CD4-positive, alpha-beta T cell (primary cell): ENCODE measurements around the gene PTGS1. TPM values are rescaled to one million over a fixed set of nuclear protein-coding genes. Genes with fewer than 3 reads are reported as not detected.

Experiments used
- ATAC-seq: fragments of 200-7000 bp; cut with Tn5 transposase; one replicate; pipeline ENCODE4 v1.10.0; 2022; ENCODE audit warnings: mild to moderate bottlenecking; ENCODE audit not compliant: poor library complexity
- CTCF ChIA-PET: fragments of 350-600 bp; sonication (Branson Sonifier 250); formaldehyde crosslinking; loops from one replicate; lab custom pipeline; 2021; ENCODE audit warnings: antibody characterized with exemption, inconsistent platforms; lab: Charles Lee
- POLR2A ChIA-PET: fragments of 350-600 bp; sonication (Branson Sonifier 250); formaldehyde crosslinking; loops from one replicate; lab custom pipeline; 2021; ENCODE audit warnings: antibody characterized with exemption, inconsistent platforms; lab: Charles Lee
- DNase-seq, 14 experiments: peaks; one replicate each; pipeline ENCODE4 v3.0.0-alpha.2; 2013 to 2020; ENCODE audit warnings: mixed read lengths in 2 of 14
- H3K27ac ChIP-seq, 2 donors: one replicate each; pipeline versions ENCODE4 v1.5.1 to v1.7.0; 2013; ENCODE audit warnings: low read length in 2 of 2, low read depth in 1 of 2, mild to moderate bottlenecking in 1 of 2
- H3K27me3 ChIP-seq, 2 experiments: 1 replicate in 1 of 2; 2 replicates in 1 of 2; pipeline versions ENCODE4 v1.6.1 to v1.7.0; 2013; ENCODE audit warnings: low read length in 2 of 2, control low read depth in 1 of 2, mild to moderate bottlenecking in 1 of 2, moderate library complexity in 1 of 2; ENCODE audit not compliant: insufficient read depth in 2 of 2, control insufficient read depth in 1 of 2
- H3K36me3 ChIP-seq: one replicate; pipeline ENCODE4 v1.6.1; 2013; ENCODE audit warnings: low read length, control low read depth; ENCODE audit not compliant: insufficient read depth
- H3K4me1 ChIP-seq: one replicate; pipeline ENCODE4 v1.6.1; 2013; ENCODE audit warnings: low read length, control low read depth; ENCODE audit not compliant: insufficient read depth
- H3K4me3 ChIP-seq: one replicate; pipeline ENCODE4 v1.5.1; 2013; ENCODE audit warnings: mild to moderate bottlenecking, low read length, moderate library complexity
- H3K9me3 ChIP-seq, 2 experiments: 1 replicate in 1 of 2; 2 replicates in 1 of 2; pipeline versions ENCODE4 v1.6.1 to v1.7.0; 2013; ENCODE audit warnings: low read length in 2 of 2, mild to moderate bottlenecking in 2 of 2, control low read depth in 1 of 2, moderate library complexity in 1 of 2; ENCODE audit not compliant: control insufficient read depth in 1 of 2, insufficient read depth in 1 of 2
- H3K27ac Mint-ChIP-seq: one replicate; pipeline ENCODE4 v1.8.0; 2020; ENCODE audit warnings: mixed read lengths
- H3K27me3 Mint-ChIP-seq: one replicate; pipeline ENCODE4 v1.8.0; 2021; ENCODE audit warnings: mixed read lengths
- H3K36me3 Mint-ChIP-seq: one replicate; pipeline ENCODE4 v1.8.0; 2021; ENCODE audit warnings: low read depth, mixed read lengths
- H3K4me1 Mint-ChIP-seq: one replicate; pipeline ENCODE4 v1.8.0; 2021; ENCODE audit warnings: low read depth, mixed read lengths
- H3K4me3 Mint-ChIP-seq: one replicate; pipeline ENCODE4 v1.8.0; 2020; ENCODE audit warnings: mild to moderate bottlenecking, mixed read lengths
- H3K9me3 Mint-ChIP-seq: one replicate; pipeline ENCODE4 v1.8.0; 2020; ENCODE audit warnings: mixed read lengths
- intact Hi-C, 2 experiments: fragments of 100-400 bp; cut with DNase I in 1 of 2; cut with micrococcal nuclease in 1 of 2; formaldehyde crosslinking; loops; one replicate each; pipeline versions ENCODE4 v1.15.1 to v1.9.0; 2023 to 2025; cut with DNase I, micrococcal nuclease
- total RNA-seq, 174 experiments: library from RNA in 2 of 174; stranded (reverse) in 2 of 174; gene quantifications; one replicate each; pipeline ENCODE4 v1.2.3 and lab custom pipeline; 2021 to 2026
- TF ChIP-seq, protein P1 (sequence below): fragments of 200-600 bp; IDR thresholded peaks from one replicate; pipeline ENCODE4 v1.8.0; 2022; ENCODE audit warnings: antibody characterized with exemption, mild to moderate bottlenecking

PTGS1 gene
- total RNA-seq, 2 experiments from 2014 or later: 0.14 to 0.27 TPM

- CTCF ChIA-PET: no interaction called here
- no peak for ATAC-seq
- Histone ChIP-seq H3K27me3 (peaks cover 11 to 18% of the 10 kb centered on the region in 2 experiments), H3K27ac (no peak overlapping the region), H3K9me3 (peaks cover 0 to 7% of the 10 kb centered on the region in 2 experiments), H3K36me3 (no peaks in the 10 kb centered on the region), H3K4me3 (no peak overlapping the region), H3K4me1 (peaks cover 14% of the 10 kb centered on the region)
- Mint-ChIP-seq H3K9me3 (no peaks in the 10 kb centered on the region), H3K27ac (no peak overlapping the region), H3K4me1 (peaks cover 5% of the 10 kb centered on the region), H3K4me3 (no peak overlapping the region), H3K27me3 (peaks cover 54% of the 10 kb centered on the region), H3K36me3 (no peaks in the 10 kb centered on the region)
- POLR2A ChIA-PET: no interaction called here
- TF ChIP-seq, protein P1, sequence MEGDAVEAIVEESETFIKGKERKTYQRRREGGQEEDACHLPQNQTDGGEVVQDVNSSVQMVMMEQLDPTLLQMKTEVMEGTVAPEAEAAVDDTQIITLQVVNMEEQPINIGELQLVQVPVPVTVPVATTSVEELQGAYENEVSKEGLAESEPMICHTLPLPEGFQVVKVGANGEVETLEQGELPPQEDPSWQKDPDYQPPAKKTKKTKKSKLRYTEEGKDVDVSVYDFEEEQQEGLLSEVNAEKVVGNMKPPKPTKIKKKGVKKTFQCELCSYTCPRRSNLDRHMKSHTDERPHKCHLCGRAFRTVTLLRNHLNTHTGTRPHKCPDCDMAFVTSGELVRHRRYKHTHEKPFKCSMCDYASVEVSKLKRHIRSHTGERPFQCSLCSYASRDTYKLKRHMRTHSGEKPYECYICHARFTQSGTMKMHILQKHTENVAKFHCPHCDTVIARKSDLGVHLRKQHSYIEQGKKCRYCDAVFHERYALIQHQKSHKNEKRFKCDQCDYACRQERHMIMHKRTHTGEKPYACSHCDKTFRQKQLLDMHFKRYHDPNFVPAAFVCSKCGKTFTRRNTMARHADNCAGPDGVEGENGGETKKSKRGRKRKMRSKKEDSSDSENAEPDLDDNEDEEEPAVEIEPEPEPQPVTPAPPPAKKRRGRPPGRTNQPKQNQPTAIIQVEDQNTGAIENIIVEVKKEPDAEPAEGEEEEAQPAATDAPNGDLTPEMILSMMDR: no peak
- intact Hi-C loops: no loop called here
- DNase-seq: no peak
Measured at GRCh38 chr9:122371846-122372245, 1.0 kb downstream of the PTGS1 start.

DNA sequence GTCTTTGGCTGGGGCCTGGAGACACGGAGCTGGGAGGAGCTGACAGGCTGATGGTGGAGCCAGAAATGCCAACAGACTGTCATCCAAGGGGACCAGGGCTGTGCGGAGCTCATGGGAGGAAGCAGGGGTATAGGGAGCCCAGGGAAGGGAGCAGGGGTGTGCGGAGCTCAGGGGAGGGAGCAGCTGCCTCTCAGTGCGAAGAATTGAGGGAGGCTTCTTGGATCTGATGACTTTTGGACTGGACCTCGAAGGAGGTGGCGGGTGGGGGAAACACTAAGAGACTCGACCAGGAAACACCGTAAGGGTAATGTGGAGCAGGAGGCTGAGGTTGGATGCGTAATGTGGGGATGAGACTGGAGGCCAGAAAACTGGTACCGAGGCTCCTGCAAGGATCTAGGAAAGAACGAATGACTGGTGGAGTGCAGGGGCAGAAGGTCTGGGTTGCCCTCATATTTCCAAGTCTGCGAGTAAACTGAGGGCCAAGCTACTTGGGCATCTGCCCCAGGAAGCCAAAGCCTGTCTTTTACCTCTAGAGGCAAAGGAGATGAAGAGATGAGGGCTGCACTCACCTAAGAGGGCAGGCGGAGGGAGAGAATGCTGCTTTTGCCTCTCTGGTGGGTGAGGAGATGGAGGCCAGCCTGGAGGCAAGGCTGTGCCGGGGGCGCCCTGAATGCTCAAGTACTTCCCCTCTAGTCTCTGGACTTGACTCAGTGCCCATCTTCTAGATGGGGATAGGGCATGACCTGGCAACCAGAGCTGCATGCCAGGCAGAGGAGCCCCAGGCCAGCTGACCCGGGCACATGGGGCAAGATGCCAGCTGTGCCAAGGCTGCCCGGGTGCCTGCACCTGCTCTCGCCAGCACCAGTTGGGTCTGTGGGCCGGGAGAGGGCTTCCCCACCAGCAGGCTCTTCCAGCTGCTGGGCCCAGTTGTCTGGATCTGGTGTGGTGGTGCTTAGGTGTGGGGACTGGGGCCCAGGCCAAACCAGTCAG is 2.3 kb downstream of the PTGS1 start:
- intact Hi-C loops: no loop called here
- H3K4me3 Mint-ChIP-seq: no peak overlapping the region
- POLR2A ChIA-PET: no interaction called here

DNA sequence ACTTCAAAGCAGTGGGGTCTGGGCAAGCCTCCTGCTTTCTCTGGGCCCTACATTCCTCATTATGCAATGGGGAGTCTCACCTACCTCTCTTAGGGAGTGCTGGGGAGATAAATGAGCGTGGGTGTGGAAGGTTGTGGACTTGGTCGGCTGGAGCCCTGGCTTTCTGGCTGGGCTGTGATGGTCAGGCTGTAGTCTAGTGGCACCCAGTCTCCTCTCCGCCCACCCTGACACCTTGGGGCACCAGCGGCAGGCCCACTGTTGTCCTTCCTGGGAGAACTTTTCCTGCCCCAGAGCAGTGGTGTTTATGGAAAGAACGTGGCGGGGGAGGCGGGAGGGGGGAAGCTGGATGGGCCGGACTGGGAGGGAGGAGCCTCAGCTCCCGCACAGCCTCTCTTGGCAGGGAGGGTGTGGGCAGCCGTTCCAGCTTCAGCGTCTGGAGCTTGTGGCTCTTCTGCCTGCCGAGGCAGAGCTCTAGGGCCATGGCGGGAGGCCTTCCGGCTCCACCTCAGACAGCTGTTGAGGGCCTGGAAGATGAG is 4.1 kb downstream of the PTGS1 start:
- POLR2A ChIA-PET: no interaction called here
- TF ChIP-seq, protein P1: no peak
- H3K4me1 ChIP-seq: peaks cover 14% of the 10 kb centered on the region
- H3K9me3 ChIP-seq: peaks cover 4 to 8% of the 10 kb centered on the region in 2 experiments
- no peak overlapping the region for H3K27ac Mint-ChIP-seq
- no peaks in the 10 kb centered on the region for H3K9me3 Mint-ChIP-seq
- H3K27me3 Mint-ChIP-seq: peaks cover 57% of the 10 kb centered on the region
- H3K4me1 Mint-ChIP-seq: peaks cover 5% of the 10 kb centered on the region
- H3K27me3 ChIP-seq: peaks cover 16 to 22% of the 10 kb centered on the region in 2 experiments
- no peak overlapping the region for H3K4me3 Mint-ChIP-seq
- CTCF ChIA-PET: no interaction called here
- no peak overlapping the region for H3K27ac ChIP-seq
- ATAC-seq (no peak), DNase-seq (no peak)
- H3K36me3 Mint-ChIP-seq: no peaks in the 10 kb centered on the region
- H3K4me3 ChIP-seq: no peak overlapping the region
- no peaks in the 10 kb centered on the region for H3K36me3 ChIP-seq
- intact Hi-C loops: no loop called here

More for the DNA sequence above, 2.3 kb downstream of the PTGS1 start:
- Mint-ChIP-seq H3K4me1 (peaks cover 5% of the 10 kb centered on the region), H3K27me3 (peaks cover 62% of the 10 kb centered on the region), H3K27ac (no peak overlapping the region), H3K36me3 (no peaks in the 10 kb centered on the region), H3K9me3 (no peaks in the 10 kb centered on the region)
- no peak for DNase-seq
- TF ChIP-seq, protein P1: no peak
- Histone ChIP-seq H3K4me3 (no peak overlapping the region), H3K27me3 (peaks cover 13 to 20% of the 10 kb centered on the region in 2 experiments), H3K36me3 (no peaks in the 10 kb centered on the region), H3K27ac (no peak overlapping the region), H3K4me1 (peaks cover 14% of the 10 kb centered on the region), H3K9me3 (peaks cover 0 to 7% of the 10 kb centered on the region in 2 experiments)
- ATAC-seq: no peak
- CTCF ChIA-PET: no interaction called here
